ENCODE results near the gene SEMA3G. TPM values are rescaled to one million over a fixed set of nuclear protein-coding genes. Genes with fewer than 3 reads are reported as not detected.
A peak's percentile ranks its signal among the peaks of the same experiment; 100 is the strongest.

Gene SEMA3G
- total RNA-seq, 6 experiments from 2014 or later: 0.60 to 2.8 (median 0.80) TPM

DNA sequence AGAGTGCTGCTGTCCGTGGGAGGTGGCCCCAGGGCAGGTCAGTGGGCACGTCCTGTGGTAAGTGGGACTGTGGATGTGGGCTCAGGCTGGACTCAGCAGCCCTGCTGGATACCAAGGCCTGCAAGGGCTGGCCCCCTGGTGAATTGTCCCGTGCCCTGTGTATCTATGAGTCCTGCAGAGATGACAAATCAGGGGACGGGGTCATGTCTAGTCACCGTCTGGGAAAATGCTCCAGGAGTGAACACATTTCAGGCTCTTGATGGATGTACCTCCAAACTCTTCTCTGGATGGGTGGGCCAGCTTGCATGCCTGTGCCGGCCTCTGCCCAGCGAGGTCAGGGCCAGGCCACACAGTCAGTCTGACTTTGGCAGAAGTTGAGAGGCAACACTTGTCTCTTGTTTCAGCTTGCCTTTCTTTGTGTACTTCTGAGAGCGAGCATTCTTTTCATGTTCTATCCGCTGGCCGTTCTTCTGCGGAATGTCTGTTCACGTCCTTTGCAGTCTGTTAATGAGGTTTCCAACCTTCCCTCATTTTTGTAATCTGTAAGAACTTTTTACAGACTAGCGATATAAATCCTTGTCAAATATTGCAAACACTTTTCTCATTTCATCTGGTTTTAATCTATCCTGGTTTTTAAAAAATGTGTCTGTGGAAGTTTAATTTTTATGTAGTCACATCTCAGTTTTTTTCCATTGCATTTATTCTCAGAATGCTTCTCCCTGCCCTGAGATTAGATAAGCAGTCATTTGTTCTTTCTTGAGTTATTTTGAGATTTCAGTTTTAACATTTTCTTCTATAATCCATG lies 38.9 kb upstream of the SEMA3G start:
- DNase-seq (no peak), ATAC-seq (no peak)
- no peaks in the 10 kb centered on the region for H3K9me3 ChIP-seq
- H3K4me1 ChIP-seq: peaks cover 0 to 4% (median 0%) of the 10 kb centered on the region in 4 donors
- H3K4me3 ChIP-seq: no peak overlapping the region
- no peak for TF ChIP-seq POLR2A (IDR thresholded peaks at IDR 0.05)
- TF ChIP-seq, protein P1, sequence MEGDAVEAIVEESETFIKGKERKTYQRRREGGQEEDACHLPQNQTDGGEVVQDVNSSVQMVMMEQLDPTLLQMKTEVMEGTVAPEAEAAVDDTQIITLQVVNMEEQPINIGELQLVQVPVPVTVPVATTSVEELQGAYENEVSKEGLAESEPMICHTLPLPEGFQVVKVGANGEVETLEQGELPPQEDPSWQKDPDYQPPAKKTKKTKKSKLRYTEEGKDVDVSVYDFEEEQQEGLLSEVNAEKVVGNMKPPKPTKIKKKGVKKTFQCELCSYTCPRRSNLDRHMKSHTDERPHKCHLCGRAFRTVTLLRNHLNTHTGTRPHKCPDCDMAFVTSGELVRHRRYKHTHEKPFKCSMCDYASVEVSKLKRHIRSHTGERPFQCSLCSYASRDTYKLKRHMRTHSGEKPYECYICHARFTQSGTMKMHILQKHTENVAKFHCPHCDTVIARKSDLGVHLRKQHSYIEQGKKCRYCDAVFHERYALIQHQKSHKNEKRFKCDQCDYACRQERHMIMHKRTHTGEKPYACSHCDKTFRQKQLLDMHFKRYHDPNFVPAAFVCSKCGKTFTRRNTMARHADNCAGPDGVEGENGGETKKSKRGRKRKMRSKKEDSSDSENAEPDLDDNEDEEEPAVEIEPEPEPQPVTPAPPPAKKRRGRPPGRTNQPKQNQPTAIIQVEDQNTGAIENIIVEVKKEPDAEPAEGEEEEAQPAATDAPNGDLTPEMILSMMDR (IDR thresholded peaks at IDR 0.05): no peak
- peaks cover 0 to 36% (median 17%) of the 10 kb centered on the region in 4 donors for H3K36me3 ChIP-seq
- H3K27me3 ChIP-seq: no peaks in the 10 kb centered on the region
- no peak overlapping the region for H3K27ac ChIP-seq
- intact Hi-C loops (cut with DNase I): loop anchor here in 1 of 2 donors (10.0 kb wide), 1 partner anchor 191 kb away; no protein-coding TSS in a partner anchor
- 73% methylated on average over 8 of the region's 13 CpGs for WGBS (ENCODE audit: insufficient coverage, low coverage, low lambda C conversion rate, missing lambda C conversion rate)

DNA sequence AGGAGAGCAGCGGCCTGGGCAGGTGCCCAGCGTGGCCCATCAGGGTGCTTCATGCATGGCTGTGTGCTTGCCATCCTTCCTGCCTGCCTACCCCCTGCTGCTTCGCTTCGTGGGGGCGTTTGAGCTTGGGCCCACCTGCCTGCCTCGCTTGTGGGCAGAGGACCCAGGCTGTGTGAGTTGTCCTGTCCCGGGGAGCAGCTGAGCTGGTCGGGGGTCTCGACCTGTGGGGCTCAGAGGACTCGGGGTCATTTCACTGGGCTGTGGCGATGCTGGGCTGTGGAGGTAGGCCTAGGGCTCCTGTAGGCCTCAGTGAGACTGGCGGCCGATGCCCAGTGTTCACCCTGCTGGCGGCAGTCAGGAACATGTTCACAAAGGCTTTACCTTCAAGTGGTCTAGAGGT lies 38.2 kb upstream of the SEMA3G start:
- H3K9me3 ChIP-seq: no peaks in the 10 kb centered on the region
- ATAC-seq (no peak), DNase-seq (no peak)
- H3K36me3 ChIP-seq: peaks cover 0 to 36% (median 18%) of the 10 kb centered on the region in 4 donors
- H3K27ac ChIP-seq: no peak overlapping the region
- no peak overlapping the region for H3K4me3 ChIP-seq
- 77% methylated on average over 5 of the region's 14 CpGs for WGBS (ENCODE audit: insufficient coverage, low coverage, low lambda C conversion rate, missing lambda C conversion rate)
- TF ChIP-seq, protein P1 (IDR thresholded peaks at IDR 0.05): no peak
- TF ChIP-seq POLR2A (IDR thresholded peaks at IDR 0.05): no peak
- peaks cover 0 to 4% (median 0%) of the 10 kb centered on the region in 4 donors for H3K4me1 ChIP-seq
- no peaks in the 10 kb centered on the region for H3K27me3 ChIP-seq
- intact Hi-C loops (cut with DNase I): loop anchor here in 1 of 2 donors (10.0 kb wide), 1 partner anchor 192 kb away; no protein-coding TSS in a partner anchor

DNA sequence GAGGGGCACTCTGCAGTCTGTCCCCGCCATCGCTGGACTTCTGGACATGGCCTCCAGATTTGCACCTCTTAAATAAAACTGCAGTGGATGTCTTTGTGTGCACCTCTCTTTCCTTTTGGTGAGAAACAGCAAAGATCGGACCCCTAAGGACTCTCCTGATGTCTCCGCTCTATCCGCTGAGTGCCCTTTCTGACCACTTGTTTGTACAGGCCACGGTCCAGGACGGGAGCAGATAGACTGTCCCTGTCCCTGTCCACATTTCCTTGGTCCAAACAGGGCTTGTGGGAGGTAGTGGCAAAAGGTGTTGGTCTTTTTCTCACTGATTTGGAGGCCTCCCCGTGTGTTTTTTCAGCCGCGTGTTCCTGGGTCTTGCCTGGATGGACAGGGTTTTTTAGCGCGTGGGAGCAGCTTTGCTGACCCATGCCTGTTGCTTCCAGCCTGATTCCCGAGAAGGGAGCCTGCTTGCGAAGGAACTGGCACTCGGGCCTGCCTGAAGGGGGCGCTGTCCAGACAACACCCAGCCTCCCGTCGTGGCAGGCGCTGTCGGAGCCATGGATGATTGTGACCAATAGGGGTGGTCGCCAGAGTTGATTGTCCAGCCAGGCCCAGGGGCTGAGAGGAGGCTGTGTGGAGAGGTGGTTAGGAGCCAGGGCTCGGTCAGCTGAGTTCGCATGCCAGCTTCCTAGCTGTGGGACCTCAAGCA lies 37.1 kb upstream of the SEMA3G start:
- no peak overlapping the region for H3K4me3 ChIP-seq

More for the DNA sequence above, 37.1 kb upstream of the SEMA3G start:
- Histone ChIP-seq H3K36me3 (peaks cover 4 to 39% (median 20%) of the 10 kb centered on the region in 4 donors), H3K27ac (no peak overlapping the region), H3K9me3 (no peaks in the 10 kb centered on the region), H3K27me3 (no peaks in the 10 kb centered on the region), H3K4me1 (peaks cover 0 to 4% (median 0%) of the 10 kb centered on the region in 4 donors)
- ATAC-seq (peak; percentile 43 to 81 (median 48)), DNase-seq (peak in 1 of 3 donors; percentile 30)
- WGBS (ENCODE audit: insufficient coverage, low coverage, low lambda C conversion rate, missing lambda C conversion rate): 72% methylated on average over 10 of the region's 23 CpGs
- TF ChIP-seq, protein P1 (IDR thresholded peaks at IDR 0.05): peak in 3 of 4 donors; percentile 17 to 34 (median 23)
- no peak for TF ChIP-seq POLR2A (IDR thresholded peaks at IDR 0.05)
- intact Hi-C loops (cut with DNase I): loop anchor here in 1 of 2 donors (10.0 kb wide), 1 partner anchor 193 kb away; no protein-coding TSS in a partner anchor

All from right lobe of liver (tissue), 6 donors.